HEK293T (cell line): ENCODE measurements around the gene ATG5.

Source experiments
- BHLHE40 ChIP-seq: fragments of 450-650 bp; IDR thresholded peaks from 2 replicates; pipeline ENCODE4 v1.6.1; 2016; ENCODE audit warnings: mild to moderate bottlenecking, moderate library complexity, borderline replicate concordance
- CTBP1 ChIP-seq: fragments of 450-650 bp; IDR thresholded peaks from 2 replicates; pipeline ENCODE4 v1.6.1; 2016; ENCODE audit warnings: borderline replicate concordance
- ELF4 ChIP-seq: fragments of 450-650 bp; IDR thresholded peaks from 2 replicates; pipeline ENCODE4 v1.6.1; 2017; ENCODE audit warnings: antibody characterized with exemption
- FOXK2 ChIP-seq: fragments of 450-650 bp; IDR thresholded peaks from 2 replicates; pipeline ENCODE4 v1.6.1; 2016; ENCODE audit warnings: mild to moderate bottlenecking
- FOXM1 ChIP-seq: fragments of 450-650 bp; IDR thresholded peaks from 2 replicates; pipeline ENCODE4 v1.6.1; 2017; ENCODE audit warnings: mild to moderate bottlenecking, borderline replicate concordance
- L3MBTL2 ChIP-seq: fragments of 450-650 bp; conservative IDR thresholded peaks from 2 replicates; pipeline ENCODE4 v1.6.1; 2016; ENCODE audit warnings: mild to moderate bottlenecking
- LEF1 ChIP-seq: fragments of 450-650 bp; IDR thresholded peaks from 2 replicates; pipeline ENCODE4 v1.6.1; 2017; ENCODE audit warnings: mild to moderate bottlenecking, borderline replicate concordance
- NFRKB ChIP-seq: fragments of 450-650 bp; IDR thresholded peaks from 2 replicates; pipeline ENCODE4 v1.6.1; 2016; ENCODE audit warnings: mild to moderate bottlenecking, moderate library complexity
- SP1 ChIP-seq: fragments of 450-650 bp; IDR thresholded peaks from 2 replicates; pipeline ENCODE4 v1.6.1; 2017
- SUZ12 ChIP-seq: fragments of 450-650 bp; IDR thresholded peaks from 2 replicates; pipeline ENCODE4 v1.6.1; 2016; ENCODE audit warnings: mild to moderate bottlenecking
- TARDBP ChIP-seq: fragments of 450-650 bp; IDR thresholded peaks from 2 replicates; pipeline ENCODE4 v1.6.1; 2016
- ZNF384 ChIP-seq: fragments of 450-650 bp; IDR thresholded peaks from 2 replicates; pipeline ENCODE4 v1.6.1; 2016
- TF ChIP-seq, protein P1 (sequence below): fragments of 450-650 bp; IDR thresholded peaks from 2 replicates; pipeline ENCODE4 v1.6.1; 2016

DNA sequence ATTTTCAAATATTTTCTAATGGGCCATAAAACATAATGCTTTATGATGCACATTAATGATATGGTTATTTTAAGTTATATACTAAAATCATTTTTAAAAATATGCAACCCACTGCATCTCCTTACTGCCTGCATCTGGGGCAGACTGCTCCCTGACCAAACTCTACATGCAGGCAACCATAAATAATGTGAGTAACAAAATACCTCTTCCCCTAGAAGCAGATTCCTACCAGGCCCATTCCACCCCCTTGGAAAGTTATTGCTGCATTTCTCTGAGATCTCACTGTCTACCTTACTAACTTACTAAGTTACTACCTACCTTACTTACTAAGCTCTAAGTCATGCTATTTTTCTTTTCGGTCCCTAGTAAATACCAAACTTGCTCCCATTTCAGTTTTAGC is 71.8 kb downstream of the ATG5 start:
- no peak for TF ChIP-seq ELF4
- TF ChIP-seq SP1: no peak
- TF ChIP-seq TARDBP: no peak
- TF ChIP-seq SUZ12: no peak
- no peak for TF ChIP-seq ZNF384
- no peak for TF ChIP-seq LEF1
- TF ChIP-seq FOXM1: no peak
- TF ChIP-seq L3MBTL2: no peak
- no peak for TF ChIP-seq CTBP1
- no peak for TF ChIP-seq FOXK2
- TF ChIP-seq, protein P1, sequence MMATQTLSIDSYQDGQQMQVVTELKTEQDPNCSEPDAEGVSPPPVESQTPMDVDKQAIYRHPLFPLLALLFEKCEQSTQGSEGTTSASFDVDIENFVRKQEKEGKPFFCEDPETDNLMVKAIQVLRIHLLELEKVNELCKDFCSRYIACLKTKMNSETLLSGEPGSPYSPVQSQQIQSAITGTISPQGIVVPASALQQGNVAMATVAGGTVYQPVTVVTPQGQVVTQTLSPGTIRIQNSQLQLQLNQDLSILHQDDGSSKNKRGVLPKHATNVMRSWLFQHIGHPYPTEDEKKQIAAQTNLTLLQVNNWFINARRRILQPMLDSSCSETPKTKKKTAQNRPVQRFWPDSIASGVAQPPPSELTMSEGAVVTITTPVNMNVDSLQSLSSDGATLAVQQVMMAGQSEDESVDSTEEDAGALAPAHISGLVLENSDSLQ: no peak
- no peak for TF ChIP-seq BHLHE40
- TF ChIP-seq NFRKB: no peak
